GM12878 (cell line): ENCODE results near the gene RNF121. TPM values are rescaled to one million over a fixed set of nuclear protein-coding genes. Genes with fewer than 3 reads are reported as not detected.

ENCODE experiments used
- ASH2L ChIP-seq: fragments of 300-600, 200-600 bp; sonication (generic); IDR thresholded peaks from 2 replicates; pipeline ENCODE4 v1.6.1; 2017; ENCODE audit warnings: low read depth, mild to moderate bottlenecking, borderline replicate concordance
- BRCA1 ChIP-seq: IDR thresholded peaks from 2 replicates; pipeline ENCODE4 v1.6.1; 2011; ENCODE audit warnings: low read depth, low read length, improper control_type of control experiment
- CHD2 ChIP-seq: IDR thresholded peaks from 2 replicates; pipeline ENCODE4 v1.6.1; 2011; ENCODE audit warnings: low read depth, low read length, improper control_type of control experiment, borderline replicate concordance
- CHD4 ChIP-seq: fragments of 200-600 bp; sonication (generic); IDR thresholded peaks from 2 replicates; pipeline ENCODE4 v1.6.1; 2016; ENCODE audit warnings: mild to moderate bottlenecking
- DPF2 ChIP-seq: fragments of 450-650 bp; IDR thresholded peaks from 2 replicates; pipeline ENCODE4 v1.6.1; 2017; ENCODE audit warnings: mild to moderate bottlenecking
- ELK1 ChIP-seq: IDR thresholded peaks from 2 replicates; pipeline ENCODE4 v1.6.1; 2012; ENCODE audit warnings: low read depth, low read length, improper control_type of control experiment
- EP300 ChIP-seq, 2 experiments: fragments of 150-350 bp in 1 of 2; IDR thresholded peaks; 2 replicates each; pipeline ENCODE4 v1.6.1; 2011 to 2012; ENCODE audit warnings: low read depth in 2 of 2, low read length in 2 of 2, borderline replicate concordance in 1 of 2, improper control_type of control experiment in 1 of 2, inconsistent platforms in 1 of 2; ENCODE audit not compliant: control insufficient read depth in 1 of 2
- ETV6 ChIP-seq, 2 experiments: fragments of 450-650 bp in 1 of 2; IDR thresholded peaks in 1 of 2; conservative IDR thresholded peaks in 1 of 2; 2 replicates each; pipeline ENCODE4 v1.6.1; 2014; ENCODE audit warnings: antibody characterized with exemption in 1 of 2, borderline replicate concordance in 1 of 2, low read depth in 1 of 2, mild to moderate bottlenecking in 1 of 2, moderate library complexity in 1 of 2
- FOXM1 ChIP-seq: IDR thresholded peaks from 2 replicates; pipeline ENCODE4 v1.6.1; 2012; ENCODE audit warnings: low read depth, mild to moderate bottlenecking, inconsistent platforms, low read length, moderate library complexity
- IKZF1 ChIP-seq: fragments of 450-650 bp; conservative IDR thresholded peaks from 2 replicates; pipeline ENCODE4 v1.6.1; 2017; ENCODE audit warnings: antibody characterized with exemption, mild to moderate bottlenecking
- MTA3 ChIP-seq: IDR thresholded peaks from 2 replicates; pipeline ENCODE4 v1.6.1; 2012; ENCODE audit warnings: low read length, inconsistent platforms, borderline replicate concordance
- NBN ChIP-seq: fragments of 450-650 bp; IDR thresholded peaks from 2 replicates; pipeline ENCODE4 v1.6.1; 2016
- RB1 ChIP-seq: fragments of 450-650 bp; formaldehyde crosslinking; IDR thresholded peaks from 2 replicates; pipeline ENCODE4 v1.6.1; 2017; ENCODE audit warnings: mild to moderate bottlenecking, borderline replicate concordance
- RELA ChIP-seq: fragments of 450-650 bp; IDR thresholded peaks from 2 replicates; pipeline ENCODE4 v1.8.0; 2014; ENCODE audit warnings: borderline replicate concordance; ENCODE audit not compliant: partially characterized antibody
- SRF ChIP-seq, 2 experiments: IDR thresholded peaks; 2 replicates each; pipeline ENCODE4 v1.6.1; 2011; ENCODE audit warnings: low read depth in 2 of 2, low read length in 2 of 2, mild to moderate bottlenecking in 1 of 2, moderate library complexity in 1 of 2
- TCF12 ChIP-seq: IDR thresholded peaks from 2 replicates; pipeline ENCODE4 v1.6.1; 2011; ENCODE audit warnings: low read depth, mild to moderate bottlenecking, low read length
- ZNF217 ChIP-seq: fragments of 450-650 bp; IDR thresholded peaks from 2 replicates; pipeline ENCODE4 v1.6.1; 2017; ENCODE audit warnings: antibody characterized with exemption, mild to moderate bottlenecking
- ZNF687 ChIP-seq: fragments of 450-650 bp; IDR thresholded peaks from 2 replicates; pipeline ENCODE4 v1.6.1; 2017; ENCODE audit warnings: mild to moderate bottlenecking, moderate library complexity
- polyA plus RNA-seq, 11 experiments: library from polyadenylated mRNA; depleted of rRNA in 4 of 11; unstranded in 6 of 11; stranded (reverse) in 5 of 11; fragments of >200 nt; fragmentation: Nextera tagmentation in 4 of 11; fragmentation: Illumina TruSeq in 1 of 11; extraction: Ambion mirVana in 4 of 11; extraction: Trizol in 1 of 11; gene quantifications; 1 replicate in 1 of 11; 2 replicates in 10 of 11; pipeline versions ENCODE4 v1.2.1 to v1.2.3, GENCODE V29; 2011 to 2016; ENCODE audit warnings: inconsistent platforms in 2 of 11, missing spikeins in 2 of 11, low read depth in 1 of 11
- total RNA-seq, 4 experiments: library from RNA; depleted of rRNA in 3 of 4; stranded (reverse); fragments of >200 nt in 3 of 4; fragmentation: Illumina TruSeq in 1 of 4; extraction: Trizol in 1 of 4; gene quantifications; 2 replicates each; pipeline versions ENCODE4 v1.2.1 to v1.2.3, GENCODE V29; 2013 to 2021
- TF ChIP-seq, protein P1 (sequence below): IDR thresholded peaks from 2 replicates; pipeline ENCODE4 v1.6.1; 2012; ENCODE audit warnings: mild to moderate bottlenecking, low read depth, low read length
- TF ChIP-seq, protein P2 (sequence below): fragments of 450-650 bp; IDR thresholded peaks from 2 replicates; pipeline ENCODE4 v1.6.1; 2016; ENCODE audit warnings: mild to moderate bottlenecking

RNF121 gene
- total and polyA plus RNA-seq, 10 of the 15 experiments (the other 5 are each of a cell fraction or from before 2014, with no cell fraction given), result 8.6 to 73.7 (median 32.7) TPM

GRCh38 chr11:71962428-71963038, 33.7 kb downstream of the RNF121 start (continued):
- TF ChIP-seq FOXM1 (peak; percentile 78; the same call in 1 of the 2 replicates), ASH2L (no peak), BRCA1 (no peak), TCF12 (no peak), ETV6 (conservative IDR thresholded peaks at IDR 0.05 in 1 of 2, IDR thresholded peaks at IDR 0.05 in 1 of 2; ENCODE audit: borderline replicate concordance in 1 of 2, low read depth in 1 of 2) (no peak), DPF2 (peak; percentile 99), CHD4 (no peak), ZNF687 (no peak), ELK1 (no peak), RB1 (no peak), NBN (peak; percentile 66; the same call in 1 of the 2 replicates), EP300 (IDR thresholded peaks at IDR 0.05; ENCODE audit: borderline replicate concordance in 1 of 2, control insufficient read depth in 1 of 2, low read depth in 2 of 2, low read length in 2 of 2) (peak in 1 of 2 experiments; percentile 83; a peak in 1 of 4 replicates), ZNF217 (peak; percentile 88), RELA (no peak), SRF (IDR thresholded peaks at IDR 0.05; ENCODE audit: low read depth in 2 of 2, low read length in 2 of 2) (no peak), MTA3 (0 out of 2 replicates have a peak, but pooled peaks have one; percentile 46), CHD2 (no peak), IKZF1 (peak; percentile 99)
- TF ChIP-seq, protein P1, sequence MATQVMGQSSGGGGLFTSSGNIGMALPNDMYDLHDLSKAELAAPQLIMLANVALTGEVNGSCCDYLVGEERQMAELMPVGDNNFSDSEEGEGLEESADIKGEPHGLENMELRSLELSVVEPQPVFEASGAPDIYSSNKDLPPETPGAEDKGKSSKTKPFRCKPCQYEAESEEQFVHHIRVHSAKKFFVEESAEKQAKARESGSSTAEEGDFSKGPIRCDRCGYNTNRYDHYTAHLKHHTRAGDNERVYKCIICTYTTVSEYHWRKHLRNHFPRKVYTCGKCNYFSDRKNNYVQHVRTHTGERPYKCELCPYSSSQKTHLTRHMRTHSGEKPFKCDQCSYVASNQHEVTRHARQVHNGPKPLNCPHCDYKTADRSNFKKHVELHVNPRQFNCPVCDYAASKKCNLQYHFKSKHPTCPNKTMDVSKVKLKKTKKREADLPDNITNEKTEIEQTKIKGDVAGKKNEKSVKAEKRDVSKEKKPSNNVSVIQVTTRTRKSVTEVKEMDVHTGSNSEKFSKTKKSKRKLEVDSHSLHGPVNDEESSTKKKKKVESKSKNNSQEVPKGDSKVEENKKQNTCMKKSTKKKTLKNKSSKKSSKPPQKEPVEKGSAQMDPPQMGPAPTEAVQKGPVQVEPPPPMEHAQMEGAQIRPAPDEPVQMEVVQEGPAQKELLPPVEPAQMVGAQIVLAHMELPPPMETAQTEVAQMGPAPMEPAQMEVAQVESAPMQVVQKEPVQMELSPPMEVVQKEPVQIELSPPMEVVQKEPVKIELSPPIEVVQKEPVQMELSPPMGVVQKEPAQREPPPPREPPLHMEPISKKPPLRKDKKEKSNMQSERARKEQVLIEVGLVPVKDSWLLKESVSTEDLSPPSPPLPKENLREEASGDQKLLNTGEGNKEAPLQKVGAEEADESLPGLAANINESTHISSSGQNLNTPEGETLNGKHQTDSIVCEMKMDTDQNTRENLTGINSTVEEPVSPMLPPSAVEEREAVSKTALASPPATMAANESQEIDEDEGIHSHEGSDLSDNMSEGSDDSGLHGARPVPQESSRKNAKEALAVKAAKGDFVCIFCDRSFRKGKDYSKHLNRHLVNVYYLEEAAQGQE, result no peak
- TF ChIP-seq, protein P2, sequence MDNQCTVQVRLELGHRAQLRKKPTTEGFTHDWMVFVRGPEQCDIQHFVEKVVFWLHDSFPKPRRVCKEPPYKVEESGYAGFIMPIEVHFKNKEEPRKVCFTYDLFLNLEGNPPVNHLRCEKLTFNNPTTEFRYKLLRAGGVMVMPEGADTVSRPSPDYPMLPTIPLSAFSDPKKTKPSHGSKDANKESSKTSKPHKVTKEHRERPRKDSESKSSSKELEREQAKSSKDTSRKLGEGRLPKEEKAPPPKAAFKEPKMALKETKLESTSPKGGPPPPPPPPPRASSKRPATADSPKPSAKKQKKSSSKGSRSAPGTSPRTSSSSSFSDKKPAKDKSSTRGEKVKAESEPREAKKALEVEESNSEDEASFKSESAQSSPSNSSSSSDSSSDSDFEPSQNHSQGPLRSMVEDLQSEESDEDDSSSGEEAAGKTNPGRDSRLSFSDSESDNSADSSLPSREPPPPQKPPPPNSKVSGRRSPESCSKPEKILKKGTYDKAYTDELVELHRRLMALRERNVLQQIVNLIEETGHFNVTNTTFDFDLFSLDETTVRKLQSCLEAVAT, result 0 out of 2 replicates have a peak, but pooled peaks have one; percentile 2
